Neural progenitor cell (in vitro differentiated cells): ENCODE results near the gene KAZN. TPM values are rescaled to one million over a fixed set of nuclear protein-coding genes. Genes with fewer than 3 reads are reported as not detected.

Experiments
- DNase-seq: peaks from one replicate; pipeline ENCODE4 v3.0.0-alpha.2; 2016; ENCODE audit warnings: low spot score
- H2AFZ ChIP-seq: fragments of 200-600 bp; sonication (generic); replicated peaks from 2 replicates; pipeline ENCODE4 v1.6.1; 2016; ENCODE audit warnings: antibody characterized with exemption
- H3F3A ChIP-seq: fragments of 200-600 bp; sonication (generic); 2 replicates; pipeline ENCODE4 v1.6.1; 2016; ENCODE audit warnings: antibody characterized with exemption, low read depth
- H3K27ac ChIP-seq: fragments of 200-600 bp; sonication (generic); 2 replicates; pipeline ENCODE4 v1.5.1; 2016; ENCODE audit warnings: mild to moderate bottlenecking
- H3K27me3 ChIP-seq: fragments of 200-600 bp; sonication (generic); 2 replicates; pipeline ENCODE4 v1.6.1; 2016; ENCODE audit warnings: mild to moderate bottlenecking, moderate library complexity
- H3K36me3 ChIP-seq: fragments of 200-600 bp; sonication (generic); 2 replicates; pipeline ENCODE4 v1.5.1; 2016
- H3K4me1 ChIP-seq: fragments of 200-600 bp; sonication (generic); 2 replicates; pipeline ENCODE4 v1.6.1; 2016; ENCODE audit warnings: mixed run types
- H3K4me2 ChIP-seq: fragments of 200-600 bp; sonication (generic); 2 replicates; pipeline ENCODE4 v1.6.1; 2016
- H3K4me3 ChIP-seq: fragments of 200-600 bp; sonication (generic); 2 replicates; pipeline ENCODE4 v1.5.1; 2016
- H3K79me2 ChIP-seq: fragments of 200-600 bp; sonication (generic); 2 replicates; pipeline ENCODE4 v1.6.1; 2016; ENCODE audit warnings: low read depth
- H3K9ac ChIP-seq: fragments of 200-600 bp; sonication (generic); 2 replicates; pipeline ENCODE4 v1.6.1; 2016
- H3K9me3 ChIP-seq: fragments of 200-600 bp; sonication (generic); 2 replicates; pipeline ENCODE4 v1.5.1; 2016; ENCODE audit warnings: low read depth
- H4K20me1 ChIP-seq: fragments of 200-600 bp; sonication (generic); 2 replicates; pipeline ENCODE4 v1.6.1; 2016; ENCODE audit warnings: low read depth
- H3K27ac Mint-ChIP-seq: 3 replicates; pipeline ENCODE4 v1.8.0; 2021; ENCODE audit warnings: mixed read lengths
- H3K27me3 Mint-ChIP-seq: 2 replicates; pipeline ENCODE4 v1.8.0; 2022; ENCODE audit warnings: low read depth, mild to moderate bottlenecking, inconsistent platforms, moderate library complexity, mixed read lengths; ENCODE audit not compliant: insufficient read depth
- H3K36me3 Mint-ChIP-seq: 3 replicates; pipeline ENCODE4 v1.8.0; 2021; ENCODE audit warnings: mixed read lengths
- H3K4me1 Mint-ChIP-seq: 3 replicates; pipeline ENCODE4 v1.8.0; 2021; ENCODE audit warnings: mixed read lengths
- H3K4me3 Mint-ChIP-seq: 3 replicates; pipeline ENCODE4 v1.8.0; 2021; ENCODE audit warnings: mild to moderate bottlenecking, moderate library complexity, mixed read lengths
- H3K9me3 Mint-ChIP-seq: 3 replicates; pipeline ENCODE4 v1.8.0; 2020; ENCODE audit warnings: mixed read lengths
- EZH2 ChIP-seq: fragments of 200-600 bp; sonication (generic); IDR thresholded peaks from 2 replicates; pipeline ENCODE4 v1.6.1; 2017; ENCODE audit warnings: antibody characterized with exemption, mild to moderate bottlenecking, moderate library complexity
- EZH2phosphoT487 ChIP-seq: fragments of 200-600 bp; sonication (generic); IDR thresholded peaks from 2 replicates; pipeline ENCODE4 v1.6.1; 2017; ENCODE audit warnings: antibody characterized with exemption
- total RNA-seq: library from RNA; depleted of rRNA; stranded (reverse); fragments of >200 nt; gene quantifications from 2 replicates; pipeline ENCODE4 v1.2.3, GENCODE V29; 2015; ENCODE audit warnings: low replicate concordance
- TF ChIP-seq, protein P1 (sequence below): fragments of 200-600 bp; sonication (generic); IDR thresholded peaks from 2 replicates; pipeline ENCODE4 v1.5.1; 2017; ENCODE audit warnings: antibody characterized with exemption, mild to moderate bottlenecking

KAZN gene
- total RNA-seq, 1 donor from 2014 or later: 6.1 TPM

DNA sequence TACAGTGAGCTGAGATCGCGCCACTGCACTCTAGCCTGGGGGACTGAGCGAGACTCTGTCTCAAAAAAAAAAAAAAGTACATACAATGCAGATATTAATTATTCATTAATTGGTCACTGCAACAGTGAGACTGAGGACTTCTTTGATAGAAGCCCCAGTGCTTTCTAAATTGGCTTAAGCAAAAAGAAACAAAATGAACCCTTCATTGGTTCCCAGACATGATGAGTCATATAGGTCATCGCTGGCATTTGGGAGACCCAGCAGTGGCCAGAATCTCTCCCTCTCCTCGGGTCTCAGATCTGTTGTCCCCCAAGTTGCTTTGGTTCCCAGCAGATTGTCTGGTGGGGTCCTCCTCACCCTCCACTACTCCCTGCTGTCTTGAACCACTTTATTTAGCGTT, 144.9 kb downstream of the KAZN start:
- DNase-seq: no peak

DNA sequence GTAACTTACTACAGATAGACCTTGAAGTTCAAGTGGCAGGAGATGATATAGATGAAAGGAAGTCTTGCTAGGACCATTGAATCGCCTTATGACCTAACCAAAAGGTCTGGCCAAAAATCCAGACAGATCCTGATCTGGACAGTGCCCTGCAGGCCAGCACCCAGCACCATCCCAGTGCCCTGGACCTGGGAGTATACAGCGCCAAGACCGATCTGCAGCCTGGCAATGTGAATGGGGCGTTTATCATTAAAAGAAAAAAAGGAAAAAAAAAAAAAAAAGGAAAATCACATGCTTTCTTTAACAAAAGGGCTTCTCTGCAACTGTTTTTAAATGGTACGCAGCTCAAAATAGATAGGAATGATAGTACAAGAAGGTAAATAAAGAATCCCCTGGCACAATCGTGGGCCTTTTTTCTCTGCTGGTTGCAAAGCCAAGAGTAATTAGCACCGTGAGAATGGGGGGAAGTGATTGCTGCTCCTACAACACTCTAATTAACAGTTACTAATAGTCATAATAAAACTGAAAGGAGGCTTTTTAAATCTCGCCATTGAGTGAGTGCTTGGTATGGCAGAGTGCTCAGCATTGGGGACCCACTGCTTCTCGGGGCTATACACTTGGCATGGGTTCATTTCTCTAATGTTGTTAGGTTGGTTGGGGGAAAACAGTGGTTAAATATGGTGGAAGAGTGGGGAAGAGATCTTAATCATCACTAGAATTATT, 146.7 kb downstream of the KAZN start:
- no peaks in the 10 kb centered on the region for H3K27me3 Mint-ChIP-seq
- Histone ChIP-seq H3K4me1 (peaks cover 25% of the 10 kb centered on the region), H3K27ac (no peak overlapping the region), H3F3A (peaks cover 7% of the 10 kb centered on the region), H3K9ac (no peak overlapping the region), H3K4me2 (no peak overlapping the region), H3K27me3 (no peaks in the 10 kb centered on the region), H3K36me3 (no peaks in the 10 kb centered on the region), H3K9me3 (no peaks in the 10 kb centered on the region), H2AFZ (no peak overlapping the region), H3K4me3 (no peak overlapping the region), H4K20me1 (no peaks in the 10 kb centered on the region), H3K79me2 (no peaks in the 10 kb centered on the region)
- H3K4me1 Mint-ChIP-seq: peaks cover 33% of the 10 kb centered on the region
- no peak overlapping the region for H3K4me3 Mint-ChIP-seq
- H3K27ac Mint-ChIP-seq: peak overlapping the region; percentile 29
- no peak for TF ChIP-seq EZH2
- TF ChIP-seq, protein P1, sequence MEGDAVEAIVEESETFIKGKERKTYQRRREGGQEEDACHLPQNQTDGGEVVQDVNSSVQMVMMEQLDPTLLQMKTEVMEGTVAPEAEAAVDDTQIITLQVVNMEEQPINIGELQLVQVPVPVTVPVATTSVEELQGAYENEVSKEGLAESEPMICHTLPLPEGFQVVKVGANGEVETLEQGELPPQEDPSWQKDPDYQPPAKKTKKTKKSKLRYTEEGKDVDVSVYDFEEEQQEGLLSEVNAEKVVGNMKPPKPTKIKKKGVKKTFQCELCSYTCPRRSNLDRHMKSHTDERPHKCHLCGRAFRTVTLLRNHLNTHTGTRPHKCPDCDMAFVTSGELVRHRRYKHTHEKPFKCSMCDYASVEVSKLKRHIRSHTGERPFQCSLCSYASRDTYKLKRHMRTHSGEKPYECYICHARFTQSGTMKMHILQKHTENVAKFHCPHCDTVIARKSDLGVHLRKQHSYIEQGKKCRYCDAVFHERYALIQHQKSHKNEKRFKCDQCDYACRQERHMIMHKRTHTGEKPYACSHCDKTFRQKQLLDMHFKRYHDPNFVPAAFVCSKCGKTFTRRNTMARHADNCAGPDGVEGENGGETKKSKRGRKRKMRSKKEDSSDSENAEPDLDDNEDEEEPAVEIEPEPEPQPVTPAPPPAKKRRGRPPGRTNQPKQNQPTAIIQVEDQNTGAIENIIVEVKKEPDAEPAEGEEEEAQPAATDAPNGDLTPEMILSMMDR: no peak
- TF ChIP-seq EZH2phosphoT487: no peak
- peaks cover 11% of the 10 kb centered on the region for H3K36me3 Mint-ChIP-seq
- no peaks in the 10 kb centered on the region for H3K9me3 Mint-ChIP-seq
- no peak for DNase-seq

More for the DNA sequence above, 144.9 kb downstream of the KAZN start:
- Histone ChIP-seq H3K36me3 (no peaks in the 10 kb centered on the region), H3K9me3 (no peaks in the 10 kb centered on the region), H3K27me3 (no peaks in the 10 kb centered on the region), H3K27ac (no peak overlapping the region), H3K4me1 (peaks cover 34% of the 10 kb centered on the region), H3F3A (peaks cover 7% of the 10 kb centered on the region), H4K20me1 (no peaks in the 10 kb centered on the region), H2AFZ (no peak overlapping the region), H3K4me3 (no peak overlapping the region), H3K79me2 (no peaks in the 10 kb centered on the region), H3K4me2 (no peak overlapping the region), H3K9ac (no peak overlapping the region)
- Mint-ChIP-seq H3K4me1 (peaks cover 49% of the 10 kb centered on the region), H3K27me3 (no peaks in the 10 kb centered on the region), H3K4me3 (no peak overlapping the region), H3K27ac (peak overlapping the region; percentile 76), H3K36me3 (peaks cover 3% of the 10 kb centered on the region), H3K9me3 (no peaks in the 10 kb centered on the region)
- TF ChIP-seq EZH2phosphoT487: no peak
- TF ChIP-seq, protein P1: no peak
- TF ChIP-seq EZH2: no peak

DNA sequence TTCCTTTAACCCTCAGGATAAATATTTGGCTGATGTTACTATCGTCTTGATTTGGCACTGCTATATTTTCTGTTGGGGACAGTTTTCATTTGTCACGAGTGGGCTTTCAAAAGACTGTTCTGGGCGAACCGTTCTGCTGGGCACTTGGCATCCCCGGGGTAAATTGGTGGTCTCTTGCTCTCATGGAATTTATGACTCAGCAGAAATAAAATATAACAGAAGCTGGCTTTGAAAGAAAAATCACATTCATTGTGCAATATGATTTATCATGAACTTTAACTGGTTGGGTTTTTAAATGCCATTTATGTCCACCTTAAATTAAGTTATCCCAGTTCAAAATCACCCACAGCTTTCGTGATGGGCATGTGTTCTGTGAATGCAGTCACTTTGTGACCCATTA, 147.3 kb downstream of the KAZN start:
- Mint-ChIP-seq H3K36me3 (peaks cover 11% of the 10 kb centered on the region), H3K4me1 (peaks cover 27% of the 10 kb centered on the region), H3K4me3 (no peak overlapping the region), H3K27ac (no peak overlapping the region), H3K27me3 (no peaks in the 10 kb centered on the region), H3K9me3 (no peaks in the 10 kb centered on the region)
- H3F3A ChIP-seq: peaks cover 5% of the 10 kb centered on the region
- H3K79me2 ChIP-seq: no peaks in the 10 kb centered on the region
- H4K20me1 ChIP-seq: no peaks in the 10 kb centered on the region
- H3K27me3 ChIP-seq: no peaks in the 10 kb centered on the region
- no peak overlapping the region for H3K27ac ChIP-seq
- TF ChIP-seq, protein P1: no peak
- TF ChIP-seq EZH2phosphoT487 (no peak), EZH2 (no peak)
- no peak overlapping the region for H2AFZ ChIP-seq
- no peak overlapping the region for H3K4me2 ChIP-seq
- no peak overlapping the region for H3K9ac ChIP-seq
- H3K4me3 ChIP-seq: no peak overlapping the region
- no peaks in the 10 kb centered on the region for H3K9me3 ChIP-seq
- no peak for DNase-seq
- H3K4me1 ChIP-seq: peaks cover 19% of the 10 kb centered on the region
- no peaks in the 10 kb centered on the region for H3K36me3 ChIP-seq
